Anterior cingulate cortex (tissue), 58 donors: ENCODE data around the gene SLC25A24.

ENCODE experiments used
- DNase-seq, 58 donors: peaks; one replicate each; lab custom pipeline; 2025; lab: John Stamatoyannopoulos, UW

Gene SLC25A24

DNA sequence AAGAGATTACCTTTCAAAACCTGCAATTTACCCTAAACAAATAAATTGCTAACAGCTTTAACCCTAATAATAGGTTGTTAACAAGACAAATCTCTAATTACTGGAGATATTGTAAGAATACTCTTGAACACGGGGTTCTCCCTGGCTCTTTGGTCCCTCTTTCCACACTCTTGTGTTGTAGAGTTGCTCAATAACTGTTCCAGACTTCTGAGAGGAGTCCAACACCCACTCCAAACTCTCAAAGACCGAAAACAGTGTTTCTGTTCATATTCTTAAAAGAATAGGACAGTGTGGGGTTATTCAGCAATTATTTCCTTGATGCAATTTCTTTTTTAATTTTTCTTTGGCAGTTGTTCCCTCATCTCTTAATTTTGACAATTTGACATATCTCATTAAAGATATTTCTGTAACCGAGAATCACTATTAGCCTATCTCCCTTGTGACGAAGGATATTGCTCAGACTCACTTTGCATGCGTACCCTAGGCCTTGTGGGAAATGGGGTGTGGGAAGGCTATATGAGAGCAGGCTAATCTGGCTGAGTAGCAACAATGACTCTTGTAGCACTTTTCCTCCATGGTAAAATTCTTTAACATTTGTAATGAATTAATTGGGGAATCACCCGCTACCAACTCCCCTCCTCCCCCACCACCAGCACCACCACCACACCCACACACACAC is 90.7 kb downstream of the SLC25A24 start:
- no peak for DNase-seq

DNA sequence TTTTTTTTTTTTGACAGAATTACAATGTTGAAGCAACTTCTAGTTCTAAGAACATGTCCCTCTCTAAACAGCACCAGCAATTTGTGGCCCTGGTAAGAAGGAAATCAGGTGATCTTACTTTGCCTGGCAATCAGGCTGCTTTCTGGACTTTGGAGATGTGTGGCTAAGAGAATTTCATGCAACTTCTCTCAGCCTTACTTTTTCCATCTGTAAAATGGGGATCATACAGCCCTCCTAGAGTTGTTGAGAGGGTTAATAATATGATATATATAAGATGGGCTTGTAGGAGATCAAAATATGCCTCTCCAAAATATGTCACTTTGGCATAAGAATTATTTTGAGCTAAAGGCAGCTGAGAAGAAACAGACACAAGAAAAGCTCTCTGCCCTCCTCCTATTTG is 92.0 kb downstream of the SLC25A24 start:
- DNase-seq, result no peak

- no peak for DNase-seq
Measured at GRCh38 chr1:108107658-108108057, 92.5 kb downstream of the SLC25A24 start.

DNA sequence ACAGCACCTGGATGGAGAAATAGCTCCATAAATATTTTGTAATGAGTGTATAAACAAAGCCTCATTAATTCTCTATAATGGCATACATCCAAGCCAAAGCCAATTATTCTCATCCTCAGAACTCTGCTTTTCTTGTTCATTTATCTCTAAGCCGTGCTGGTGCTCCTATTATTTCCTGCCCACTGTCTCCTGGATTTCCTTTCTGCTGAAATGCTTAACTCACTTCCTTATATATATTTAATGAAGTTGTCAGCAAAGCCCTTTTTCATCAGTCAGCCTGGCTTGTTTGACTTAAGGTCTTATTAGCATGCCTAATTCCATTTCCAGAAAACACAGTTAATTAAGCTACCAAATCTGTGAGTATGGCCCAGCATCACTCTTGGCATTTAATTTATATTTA is 93.4 kb downstream of the SLC25A24 start:
- DNase-seq, result no peak

DNA sequence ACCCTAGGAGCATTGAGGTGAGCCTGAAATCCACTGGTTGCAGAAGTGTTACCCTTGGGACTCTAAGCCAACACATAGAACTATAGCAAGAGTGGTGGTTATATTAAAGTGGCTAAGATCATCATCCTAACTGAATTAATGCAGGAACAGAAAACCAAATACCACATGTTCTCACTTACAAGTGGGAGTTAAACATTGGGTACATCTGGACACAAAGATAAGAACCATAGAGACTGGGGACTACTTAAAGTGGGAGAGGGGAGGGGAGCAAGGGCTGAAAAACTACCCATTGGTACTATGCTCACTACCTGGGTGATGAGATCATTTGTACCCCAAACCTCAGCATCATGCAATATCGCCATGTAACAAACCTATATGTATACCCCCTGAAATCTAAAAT is 100.0 kb downstream of the SLC25A24 start:
- no peak for DNase-seq

GRCh38 chr1:108097018-108097417 is 103.1 kb downstream of the SLC25A24 start:
- DNase-seq, result no peak

- no peak for DNase-seq
Measured at GRCh38 chr1:108096089-108096488, 104.1 kb downstream of the SLC25A24 start.

DNA sequence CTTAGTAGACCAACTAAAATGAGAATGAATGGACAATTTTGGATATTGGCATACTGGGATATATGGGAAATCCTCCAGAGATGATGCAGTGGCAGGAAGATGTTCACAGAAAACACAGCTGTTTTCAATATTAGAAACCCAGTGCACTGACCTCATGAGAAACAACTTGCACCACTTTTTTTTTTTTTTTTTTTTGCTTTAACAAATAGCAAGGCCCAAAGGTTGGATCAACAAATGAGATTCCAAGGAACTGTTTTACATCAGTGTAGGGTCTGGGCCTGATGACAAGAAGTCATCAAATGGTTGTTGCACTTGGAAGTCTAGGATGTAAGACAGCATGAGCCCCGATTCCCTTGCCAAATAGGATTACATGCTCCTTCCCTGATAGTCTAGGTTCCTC is 110.7 kb downstream of the SLC25A24 start:
- DNase-seq, result no peak

DNA sequence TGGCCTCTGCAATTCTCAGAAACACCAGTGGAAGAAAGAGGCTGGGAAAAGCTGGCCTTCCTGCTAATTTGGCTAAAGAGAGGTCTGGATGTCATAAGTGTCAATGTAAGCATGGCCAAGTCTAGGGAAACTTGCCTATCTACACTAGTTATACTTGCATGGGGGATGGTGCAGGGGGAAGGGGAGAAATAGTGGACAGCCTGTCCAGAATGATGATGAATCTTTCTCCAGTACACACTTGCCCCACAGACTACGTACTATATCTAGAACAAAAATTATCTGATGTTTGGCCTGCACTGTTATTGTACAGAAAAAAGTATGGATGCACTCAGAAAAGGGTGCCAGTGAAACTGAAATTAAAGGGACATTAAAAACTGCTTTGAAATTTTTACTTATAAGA is 114.5 kb downstream of the SLC25A24 start:
- DNase-seq, result no peak

- no peak for DNase-seq
Measured at GRCh38 chr1:108084866-108085477, 115.2 kb downstream of the SLC25A24 start.
